Retinal pigment epithelial cell (primary cell): ENCODE data around the gene RNF25.
A peak's percentile ranks its signal among the peaks of the same experiment; 100 is the strongest.
"Not testable (repeated sequence)": the region's sequence is repeated elsewhere in the genome, so short reads cannot be mapped to it uniquely, and the experiment has no call there.

Experiments used
- DNase-seq: peaks from one replicate; pipeline ENCODE4 v3.0.0-alpha.2; 2010; ENCODE audit warnings: low read depth
- H3K4me3 ChIP-seq: 2 replicates; pipeline ENCODE4 v1.5.1; 2011; ENCODE audit warnings: mild to moderate bottlenecking, low read length, control low read depth, moderate library complexity
- TF ChIP-seq, protein P1 (sequence below): conservative IDR thresholded peaks from 2 replicates; pipeline ENCODE4 v1.5.1; 2011; ENCODE audit warnings: low read depth, low read length, control low read depth, inconsistent platforms

RNF25 gene

GRCh38 chr2:218703341-218703740 is 31.5 kb upstream of the RNF25 start:
- TF ChIP-seq, protein P1, sequence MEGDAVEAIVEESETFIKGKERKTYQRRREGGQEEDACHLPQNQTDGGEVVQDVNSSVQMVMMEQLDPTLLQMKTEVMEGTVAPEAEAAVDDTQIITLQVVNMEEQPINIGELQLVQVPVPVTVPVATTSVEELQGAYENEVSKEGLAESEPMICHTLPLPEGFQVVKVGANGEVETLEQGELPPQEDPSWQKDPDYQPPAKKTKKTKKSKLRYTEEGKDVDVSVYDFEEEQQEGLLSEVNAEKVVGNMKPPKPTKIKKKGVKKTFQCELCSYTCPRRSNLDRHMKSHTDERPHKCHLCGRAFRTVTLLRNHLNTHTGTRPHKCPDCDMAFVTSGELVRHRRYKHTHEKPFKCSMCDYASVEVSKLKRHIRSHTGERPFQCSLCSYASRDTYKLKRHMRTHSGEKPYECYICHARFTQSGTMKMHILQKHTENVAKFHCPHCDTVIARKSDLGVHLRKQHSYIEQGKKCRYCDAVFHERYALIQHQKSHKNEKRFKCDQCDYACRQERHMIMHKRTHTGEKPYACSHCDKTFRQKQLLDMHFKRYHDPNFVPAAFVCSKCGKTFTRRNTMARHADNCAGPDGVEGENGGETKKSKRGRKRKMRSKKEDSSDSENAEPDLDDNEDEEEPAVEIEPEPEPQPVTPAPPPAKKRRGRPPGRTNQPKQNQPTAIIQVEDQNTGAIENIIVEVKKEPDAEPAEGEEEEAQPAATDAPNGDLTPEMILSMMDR, result no peak
- no peak for DNase-seq
- no peak overlapping the region for H3K4me3 ChIP-seq

DNA sequence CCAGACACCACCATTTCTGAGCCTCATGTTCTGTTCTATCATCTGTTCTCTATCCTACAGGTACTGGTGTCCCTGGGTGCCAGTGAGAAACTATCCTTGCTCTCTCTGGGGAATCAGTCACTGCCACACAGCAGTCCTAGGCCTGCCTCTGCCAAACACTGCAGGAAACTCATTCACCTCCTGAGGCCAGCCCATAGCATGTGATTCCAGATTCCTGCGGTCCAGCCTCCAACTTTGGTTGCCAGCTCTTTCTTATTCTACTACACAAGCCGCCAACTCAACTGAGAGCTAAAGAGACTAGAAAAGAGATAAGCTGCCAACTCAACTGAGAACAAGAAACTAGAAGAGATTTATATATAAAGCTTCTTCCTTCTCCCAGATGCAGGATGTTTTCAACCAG is 30.0 kb upstream of the RNF25 start:
- TF ChIP-seq, protein P1, result no peak

DNA sequence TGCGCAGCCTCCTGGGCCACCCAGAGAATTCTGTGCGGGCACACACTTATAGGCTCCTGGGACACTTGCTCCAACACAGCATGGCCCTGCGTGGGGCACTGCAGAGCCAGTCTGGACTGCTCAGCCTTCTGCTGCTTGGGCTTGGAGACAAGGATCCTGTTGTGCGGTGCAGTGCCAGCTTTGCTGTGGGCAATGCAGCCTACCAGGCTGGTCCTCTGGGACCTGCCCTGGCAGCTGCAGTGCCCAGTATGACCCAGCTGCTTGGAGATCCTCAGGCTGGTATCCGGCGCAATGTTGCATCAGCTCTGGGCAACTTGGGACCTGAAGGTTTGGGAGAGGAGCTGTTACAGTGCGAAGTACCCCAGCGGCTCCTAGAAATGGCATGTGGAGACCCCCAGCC is 27.1 kb upstream of the RNF25 start:
- DNase-seq, result no peak
- TF ChIP-seq, protein P1, result no peak
- no peak overlapping the region for H3K4me3 ChIP-seq

More for the DNA sequence above, 30.0 kb upstream of the RNF25 start:
- DNase-seq, result no peak
- H3K4me3 ChIP-seq, result no peak overlapping the region

GRCh38 chr2:218694405-218695145 is 22.8 kb upstream of the RNF25 start:
- no peak for DNase-seq
- no peak overlapping the region for H3K4me3 ChIP-seq
- TF ChIP-seq, protein P1, result no peak

DNA sequence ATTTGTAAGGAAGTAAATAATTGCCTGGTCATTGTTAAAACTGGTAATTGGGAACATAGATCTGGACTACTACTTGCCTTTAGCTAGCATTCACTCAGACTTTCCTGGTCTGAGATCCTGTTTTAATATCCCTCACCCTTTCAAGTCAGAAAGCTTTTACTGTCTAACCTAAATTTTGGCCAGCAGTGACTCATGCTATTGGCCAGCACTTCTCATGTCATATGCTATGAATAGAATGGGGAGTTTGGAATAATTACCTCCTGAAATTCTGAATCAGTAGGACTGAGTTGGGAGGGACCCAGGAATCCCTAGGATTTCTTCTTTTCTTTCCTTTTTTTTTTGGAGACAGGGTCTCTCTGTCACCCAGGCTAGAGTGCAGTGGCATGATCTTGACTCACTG is 19.4 kb upstream of the RNF25 start:
- TF ChIP-seq, protein P1, result no peak
- DNase-seq, result no peak
- H3K4me3 ChIP-seq, result no peak overlapping the region

DNA sequence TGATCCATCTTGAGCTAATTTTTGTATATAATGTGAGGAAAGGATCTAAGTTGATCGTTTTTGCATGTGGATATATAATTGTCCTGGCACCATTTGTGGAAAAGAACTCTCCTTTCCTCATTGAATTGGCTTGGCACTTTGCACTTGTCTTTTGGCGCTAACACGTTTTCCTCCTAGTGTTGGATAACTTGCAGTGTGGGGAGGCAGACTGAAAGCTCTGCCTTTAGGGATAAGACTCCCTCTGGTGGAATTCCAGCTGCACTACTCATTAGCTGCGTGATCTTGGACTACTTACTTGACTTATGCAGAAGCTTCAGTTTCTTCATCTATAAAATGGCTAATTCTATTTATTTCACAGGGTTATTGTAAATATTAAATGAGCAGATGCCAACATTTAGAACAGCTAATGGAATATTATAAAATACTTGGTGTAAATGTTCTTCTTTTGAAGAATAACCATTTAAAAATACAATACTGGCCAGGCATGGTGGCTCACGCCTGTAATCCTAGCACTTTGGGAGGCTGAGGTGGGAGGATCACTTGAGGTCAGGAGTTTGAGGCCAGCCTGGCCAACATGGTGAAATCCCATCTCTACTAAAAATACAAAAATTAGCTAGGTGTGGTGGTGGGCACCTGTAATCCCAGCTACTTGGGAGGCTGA is 15.7 kb upstream of the RNF25 start:
- not testable (repeated sequence) for H3K4me3 ChIP-seq
- TF ChIP-seq, protein P1, result peak; percentile 95
- peak; percentile 52 for DNase-seq

DNA sequence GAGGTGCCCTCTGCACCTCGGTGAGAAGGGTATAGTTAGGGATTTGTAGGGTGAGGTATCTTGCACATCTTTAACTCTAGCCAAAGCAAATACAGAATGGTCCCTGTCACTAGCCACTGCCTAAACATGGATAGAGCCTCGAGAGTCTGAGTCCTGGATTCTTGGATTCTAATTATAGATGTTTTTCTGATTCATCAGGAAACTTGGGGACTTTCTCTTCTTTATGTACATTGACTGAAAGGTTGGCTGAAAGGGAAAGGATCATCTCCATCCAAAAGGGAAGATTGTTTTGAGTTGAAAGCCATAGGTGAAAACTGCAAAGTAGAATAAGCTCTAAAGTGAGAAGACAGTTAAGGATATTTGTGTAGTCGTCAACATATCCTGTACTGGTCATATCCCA is 8.3 kb upstream of the RNF25 start:
- no peak overlapping the region for H3K4me3 ChIP-seq
- TF ChIP-seq, protein P1, result no peak
- no peak for DNase-seq
